K562 (cell line): ENCODE results near the gene PTPRM. TPM values are rescaled to one million over a fixed set of nuclear protein-coding genes. Genes with fewer than 3 reads are reported as not detected.

Source experiments
- ATAC-seq: fragments of 200-7000 bp; cut with Tn5 transposase; 3 replicates; pipeline ENCODE4 v1.9.1; 2020; ENCODE audit warnings: moderate library complexity
- BruUV-seq: library from RNA; stranded (reverse); fragments of 400-500 nt; replicated peaks from 2 replicates; lab custom pipeline; 2021; lab: Mats Ljungman, UMichigan
- CTCF ChIA-PET: fragments of 300-600 bp; formaldehyde crosslinking; extraction: SDS; loops from one replicate; lab custom pipeline; 2021; ENCODE audit warnings: low intra/inter-chr PET ratio; lab: Yijun Ruan, JAX
- POLR2A ChIA-PET: fragments of 300-600, 350-650 bp; sonication (Branson Sonifier 250); formaldehyde crosslinking; extraction: SDS; loops from one replicate; lab custom pipeline; 2021; ENCODE audit warnings: antibody characterized with exemption, inconsistent platforms; lab: Yijun Ruan, JAX
- DNase-seq, 4 experiments: peaks; one replicate each; pipeline versions ENCODE4 v3.0.0 to v3.0.0-alpha.2; 2011 to 2018; ENCODE audit warnings: low spot score in 3 of 4, mixed read lengths in 3 of 4; ENCODE audit errors: extremely low read depth in 1 of 4
- FAIRE-seq: peaks from 2 replicates; lab custom pipeline; 2011; peaks lifted over from hg19 to GRCh38; lab: Jason Lieb, UNC
- H2AFZ ChIP-seq: 2 replicates; pipeline ENCODE4 v1.6.0; 2011; ENCODE audit warnings: low read depth, low read length, control low read depth, inconsistent platforms
- H3K27ac ChIP-seq: fragments of 200-600 bp; 3 replicates; pipeline ENCODE4 v1.8.0; 2011; ENCODE audit warnings: low read depth, mild to moderate bottlenecking, control low read depth, inconsistent platforms, low read length, moderate library complexity, mixed read lengths; ENCODE audit errors: extremely low read depth
- H3K27me3 ChIP-seq, 2 experiments: fragments of 300-600 bp in 1 of 2; 2 replicates in 1 of 2; 3 replicates in 1 of 2; pipeline versions ENCODE4 v1.6.0 to v1.8.0; 2011; ENCODE audit warnings: inconsistent platforms in 2 of 2, low read length in 2 of 2, mild to moderate bottlenecking in 1 of 2, mixed read lengths in 1 of 2, moderate library complexity in 1 of 2; ENCODE audit not compliant: control insufficient read depth in 2 of 2, insufficient read depth in 2 of 2
- H3K36me3 ChIP-seq: fragments of 300-600 bp; 3 replicates; pipeline ENCODE4 v1.8.0; 2011; ENCODE audit warnings: mild to moderate bottlenecking, low read length, inconsistent platforms; ENCODE audit not compliant: control insufficient read depth, insufficient read depth
- H3K4me1 ChIP-seq, 2 experiments: fragments of 200-600 bp in 1 of 2; replicated peaks in 1 of 2; 2 replicates in 1 of 2; 3 replicates in 1 of 2; pipeline versions ENCODE4 v1.5.1 to v1.8.0; 2011; ENCODE audit warnings: inconsistent platforms in 2 of 2, low read length in 2 of 2, mild to moderate bottlenecking in 1 of 2, mixed read lengths in 1 of 2, moderate library complexity in 1 of 2; ENCODE audit not compliant: control insufficient read depth in 2 of 2, insufficient read depth in 2 of 2
- H3K4me2 ChIP-seq: 2 replicates; pipeline ENCODE4 v1.6.1; 2011; ENCODE audit warnings: low read length, control low read depth, inconsistent platforms, mixed read lengths; ENCODE audit not compliant: insufficient read depth
- H3K4me3 ChIP-seq: fragments of 200-600 bp; sonication (generic), shearing (Covaris generic); 2 replicates; pipeline ENCODE4 v1.5.1; 2016; ENCODE audit warnings: control low read depth, inconsistent platforms
- H3K79me2 ChIP-seq: fragments of 200-600 bp; 3 replicates; pipeline ENCODE4 v1.8.0; 2011; ENCODE audit warnings: low read length, inconsistent platforms; ENCODE audit not compliant: control insufficient read depth, insufficient read depth
- H3K9ac ChIP-seq, 2 experiments: 2 replicates each; pipeline versions ENCODE4 v1.6.0 to v1.6.1; 2011; ENCODE audit warnings: low read depth in 2 of 2, low read length in 2 of 2, control low read depth in 1 of 2, inconsistent platforms in 1 of 2, mild to moderate bottlenecking in 1 of 2, mixed read lengths in 1 of 2; ENCODE audit not compliant: insufficient read depth in 1 of 2
- H3K9me1 ChIP-seq: one replicate; pipeline ENCODE4 v1.6.0; 2011; ENCODE audit warnings: inconsistent platforms, mild to moderate bottlenecking, low read length, moderate library complexity; ENCODE audit not compliant: control insufficient read depth, insufficient read depth
- H3K9me3 ChIP-seq: replicated peaks from 2 replicates; pipeline ENCODE4 v1.5.1; 2011; ENCODE audit warnings: low read depth, low read length, inconsistent platforms; ENCODE audit not compliant: control insufficient read depth, insufficient read depth
- H4K20me1 ChIP-seq: replicated peaks from 2 replicates; pipeline ENCODE4 v1.6.1; 2011; ENCODE audit warnings: low read length, inconsistent platforms, mixed read lengths; ENCODE audit not compliant: control insufficient read depth, insufficient read depth
- GABPB1 ChIP-seq: sonication (generic); formaldehyde crosslinking; IDR thresholded peaks from 2 replicates; pipeline ENCODE4 v1.8.0; 2022; ENCODE audit warnings: mild to moderate bottlenecking, missing genetic modification reagents
- WGBS: fragments of 100-300 bp; shearing (Covaris generic); methylation state at CpG from one replicate; pipeline ENCODE4 v1.1.6; 2016; ENCODE audit warnings: low coverage, mixed read lengths; ENCODE audit not compliant: insufficient coverage; ENCODE audit errors: missing lambda C conversion rate; 5-methylcytosine and 5-hydroxymethylcytosine counted together
- in situ Hi-C: fragments of 300-500 bp; cut with MboI; formaldehyde crosslinking; loops from 4 replicates; pipeline ENCODE4 v1.15.0; 2018; ENCODE audit warnings: inconsistent platforms, mixed read lengths
- intact Hi-C: fragments of 100-400 bp; cut with micrococcal nuclease; formaldehyde crosslinking; loops from 2 replicates; pipeline ENCODE4 v1.14.2; 2022
- polyA plus RNA-seq, 8 experiments: library from polyadenylated mRNA; depleted of rRNA in 4 of 8; stranded (reverse) in 5 of 8; unstranded in 3 of 8; fragments of >200 nt; fragmentation: Nextera tagmentation in 2 of 8; fragmentation: Illumina TruSeq in 1 of 8; extraction: Ambion mirVana in 2 of 8; extraction: Trizol in 1 of 8; gene quantifications; 2 replicates each; pipeline versions ENCODE4 v1.2.1 to v1.2.3, GENCODE V29; 2011 to 2014; ENCODE audit warnings: inconsistent platforms in 1 of 8, missing spikeins in 1 of 8
- total RNA-seq, 7 experiments: library from RNA; depleted of rRNA in 6 of 7; stranded (reverse); fragments of >200 nt in 6 of 7; fragmentation: Illumina TruSeq in 2 of 7; extraction: Trizol in 2 of 7; gene quantifications; 2 replicates each; pipeline versions ENCODE4 v1.2.1 to v1.2.3, GENCODE V29; 2011 to 2021; ENCODE audit warnings: low replicate concordance in 1 of 7
- TF ChIP-seq, protein P1 (sequence below): fragments of 450-650 bp; IDR thresholded peaks from 2 replicates; pipeline ENCODE4 v1.6.1; 2016; ENCODE audit warnings: mild to moderate bottlenecking, moderate library complexity
- TF ChIP-seq, protein P2 (sequence below): fragments of 450-650 bp; IDR thresholded peaks from 2 replicates; pipeline ENCODE4 v1.6.1; 2018; ENCODE audit not compliant: partially characterized antibody
- TF ChIP-seq, protein P3 (sequence below): fragments of 200-800 bp; sonication (Bioruptor generic); IDR thresholded peaks from 2 replicates; pipeline ENCODE4 v1.6.1; 2017; ENCODE audit warnings: missing genetic modification characterization, missing compliant biosample characterization

Gene PTPRM
- total and polyA plus RNA-seq, 9 of the 15 experiments (the other 6 are each of a cell fraction or from before 2014, with no cell fraction given), result 0.03 to 0.16 (median 0.08) TPM; not detected in 3

DNA sequence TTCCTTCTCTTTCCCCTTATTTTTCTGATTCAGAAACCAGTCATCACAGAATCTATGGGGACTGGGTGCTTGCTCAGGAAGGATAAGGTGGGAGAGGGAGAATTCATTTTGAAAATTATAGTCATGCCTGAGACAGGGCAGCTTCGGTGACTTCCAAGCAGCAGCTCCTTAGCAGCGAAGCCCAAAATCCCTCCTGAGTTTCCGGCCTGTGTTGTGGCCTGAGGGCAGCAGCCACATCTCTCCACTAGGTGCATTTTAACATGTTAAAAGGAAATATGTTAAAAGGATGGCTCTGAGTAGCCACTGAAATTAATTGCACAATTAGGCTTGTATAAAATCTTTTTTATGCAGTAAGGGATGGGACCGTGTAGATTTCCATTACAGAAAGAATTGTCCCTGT, 835.1 kb downstream of the PTPRM start:
- 6% methylated on average over 4 of the region's 4 CpGs for WGBS
- POLR2A ChIA-PET, result no interaction called here
- no peak overlapping the region for H3K4me3 ChIP-seq
- no peaks in the 10 kb centered on the region for H3K9me3 ChIP-seq
- no peaks in the 10 kb centered on the region for H4K20me1 ChIP-seq
- peak in 1 of 4 experiments; percentile 23 for DNase-seq
- no peak for ATAC-seq
- H2AFZ ChIP-seq, result no peak overlapping the region
- in situ Hi-C loops, result no loop called here
- BruUV-seq, result no TSS peak
- no peak for FAIRE-seq
- intact Hi-C loops, result no loop called here
- no peaks in the 10 kb centered on the region for H3K9me1 ChIP-seq
- H3K36me3 ChIP-seq, result no peaks in the 10 kb centered on the region
- H3K79me2 ChIP-seq, result no peaks in the 10 kb centered on the region
- no peak overlapping the region for H3K4me2 ChIP-seq
- peaks cover 26 to 48% of the 10 kb centered on the region in 2 experiments for H3K27me3 ChIP-seq
- no peaks in the 10 kb centered on the region for H3K4me1 ChIP-seq
- CTCF ChIA-PET, result no interaction called here
- H3K27ac ChIP-seq, result no peak overlapping the region
- no peak overlapping the region for H3K9ac ChIP-seq
- TF ChIP-seq GABPB1 (CRISPR knock-in tag), result no peak
- TF ChIP-seq, protein P1, sequence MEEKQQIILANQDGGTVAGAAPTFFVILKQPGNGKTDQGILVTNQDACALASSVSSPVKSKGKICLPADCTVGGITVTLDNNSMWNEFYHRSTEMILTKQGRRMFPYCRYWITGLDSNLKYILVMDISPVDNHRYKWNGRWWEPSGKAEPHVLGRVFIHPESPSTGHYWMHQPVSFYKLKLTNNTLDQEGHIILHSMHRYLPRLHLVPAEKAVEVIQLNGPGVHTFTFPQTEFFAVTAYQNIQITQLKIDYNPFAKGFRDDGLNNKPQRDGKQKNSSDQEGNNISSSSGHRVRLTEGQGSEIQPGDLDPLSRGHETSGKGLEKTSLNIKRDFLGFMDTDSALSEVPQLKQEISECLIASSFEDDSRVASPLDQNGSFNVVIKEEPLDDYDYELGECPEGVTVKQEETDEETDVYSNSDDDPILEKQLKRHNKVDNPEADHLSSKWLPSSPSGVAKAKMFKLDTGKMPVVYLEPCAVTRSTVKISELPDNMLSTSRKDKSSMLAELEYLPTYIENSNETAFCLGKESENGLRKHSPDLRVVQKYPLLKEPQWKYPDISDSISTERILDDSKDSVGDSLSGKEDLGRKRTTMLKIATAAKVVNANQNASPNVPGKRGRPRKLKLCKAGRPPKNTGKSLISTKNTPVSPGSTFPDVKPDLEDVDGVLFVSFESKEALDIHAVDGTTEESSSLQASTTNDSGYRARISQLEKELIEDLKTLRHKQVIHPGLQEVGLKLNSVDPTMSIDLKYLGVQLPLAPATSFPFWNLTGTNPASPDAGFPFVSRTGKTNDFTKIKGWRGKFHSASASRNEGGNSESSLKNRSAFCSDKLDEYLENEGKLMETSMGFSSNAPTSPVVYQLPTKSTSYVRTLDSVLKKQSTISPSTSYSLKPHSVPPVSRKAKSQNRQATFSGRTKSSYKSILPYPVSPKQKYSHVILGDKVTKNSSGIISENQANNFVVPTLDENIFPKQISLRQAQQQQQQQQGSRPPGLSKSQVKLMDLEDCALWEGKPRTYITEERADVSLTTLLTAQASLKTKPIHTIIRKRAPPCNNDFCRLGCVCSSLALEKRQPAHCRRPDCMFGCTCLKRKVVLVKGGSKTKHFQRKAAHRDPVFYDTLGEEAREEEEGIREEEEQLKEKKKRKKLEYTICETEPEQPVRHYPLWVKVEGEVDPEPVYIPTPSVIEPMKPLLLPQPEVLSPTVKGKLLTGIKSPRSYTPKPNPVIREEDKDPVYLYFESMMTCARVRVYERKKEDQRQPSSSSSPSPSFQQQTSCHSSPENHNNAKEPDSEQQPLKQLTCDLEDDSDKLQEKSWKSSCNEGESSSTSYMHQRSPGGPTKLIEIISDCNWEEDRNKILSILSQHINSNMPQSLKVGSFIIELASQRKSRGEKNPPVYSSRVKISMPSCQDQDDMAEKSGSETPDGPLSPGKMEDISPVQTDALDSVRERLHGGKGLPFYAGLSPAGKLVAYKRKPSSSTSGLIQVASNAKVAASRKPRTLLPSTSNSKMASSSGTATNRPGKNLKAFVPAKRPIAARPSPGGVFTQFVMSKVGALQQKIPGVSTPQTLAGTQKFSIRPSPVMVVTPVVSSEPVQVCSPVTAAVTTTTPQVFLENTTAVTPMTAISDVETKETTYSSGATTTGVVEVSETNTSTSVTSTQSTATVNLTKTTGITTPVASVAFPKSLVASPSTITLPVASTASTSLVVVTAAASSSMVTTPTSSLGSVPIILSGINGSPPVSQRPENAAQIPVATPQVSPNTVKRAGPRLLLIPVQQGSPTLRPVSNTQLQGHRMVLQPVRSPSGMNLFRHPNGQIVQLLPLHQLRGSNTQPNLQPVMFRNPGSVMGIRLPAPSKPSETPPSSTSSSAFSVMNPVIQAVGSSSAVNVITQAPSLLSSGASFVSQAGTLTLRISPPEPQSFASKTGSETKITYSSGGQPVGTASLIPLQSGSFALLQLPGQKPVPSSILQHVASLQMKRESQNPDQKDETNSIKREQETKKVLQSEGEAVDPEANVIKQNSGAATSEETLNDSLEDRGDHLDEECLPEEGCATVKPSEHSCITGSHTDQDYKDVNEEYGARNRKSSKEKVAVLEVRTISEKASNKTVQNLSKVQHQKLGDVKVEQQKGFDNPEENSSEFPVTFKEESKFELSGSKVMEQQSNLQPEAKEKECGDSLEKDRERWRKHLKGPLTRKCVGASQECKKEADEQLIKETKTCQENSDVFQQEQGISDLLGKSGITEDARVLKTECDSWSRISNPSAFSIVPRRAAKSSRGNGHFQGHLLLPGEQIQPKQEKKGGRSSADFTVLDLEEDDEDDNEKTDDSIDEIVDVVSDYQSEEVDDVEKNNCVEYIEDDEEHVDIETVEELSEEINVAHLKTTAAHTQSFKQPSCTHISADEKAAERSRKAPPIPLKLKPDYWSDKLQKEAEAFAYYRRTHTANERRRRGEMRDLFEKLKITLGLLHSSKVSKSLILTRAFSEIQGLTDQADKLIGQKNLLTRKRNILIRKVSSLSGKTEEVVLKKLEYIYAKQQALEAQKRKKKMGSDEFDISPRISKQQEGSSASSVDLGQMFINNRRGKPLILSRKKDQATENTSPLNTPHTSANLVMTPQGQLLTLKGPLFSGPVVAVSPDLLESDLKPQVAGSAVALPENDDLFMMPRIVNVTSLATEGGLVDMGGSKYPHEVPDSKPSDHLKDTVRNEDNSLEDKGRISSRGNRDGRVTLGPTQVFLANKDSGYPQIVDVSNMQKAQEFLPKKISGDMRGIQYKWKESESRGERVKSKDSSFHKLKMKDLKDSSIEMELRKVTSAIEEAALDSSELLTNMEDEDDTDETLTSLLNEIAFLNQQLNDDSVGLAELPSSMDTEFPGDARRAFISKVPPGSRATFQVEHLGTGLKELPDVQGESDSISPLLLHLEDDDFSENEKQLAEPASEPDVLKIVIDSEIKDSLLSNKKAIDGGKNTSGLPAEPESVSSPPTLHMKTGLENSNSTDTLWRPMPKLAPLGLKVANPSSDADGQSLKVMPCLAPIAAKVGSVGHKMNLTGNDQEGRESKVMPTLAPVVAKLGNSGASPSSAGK, result no peak
- TF ChIP-seq, protein P2, sequence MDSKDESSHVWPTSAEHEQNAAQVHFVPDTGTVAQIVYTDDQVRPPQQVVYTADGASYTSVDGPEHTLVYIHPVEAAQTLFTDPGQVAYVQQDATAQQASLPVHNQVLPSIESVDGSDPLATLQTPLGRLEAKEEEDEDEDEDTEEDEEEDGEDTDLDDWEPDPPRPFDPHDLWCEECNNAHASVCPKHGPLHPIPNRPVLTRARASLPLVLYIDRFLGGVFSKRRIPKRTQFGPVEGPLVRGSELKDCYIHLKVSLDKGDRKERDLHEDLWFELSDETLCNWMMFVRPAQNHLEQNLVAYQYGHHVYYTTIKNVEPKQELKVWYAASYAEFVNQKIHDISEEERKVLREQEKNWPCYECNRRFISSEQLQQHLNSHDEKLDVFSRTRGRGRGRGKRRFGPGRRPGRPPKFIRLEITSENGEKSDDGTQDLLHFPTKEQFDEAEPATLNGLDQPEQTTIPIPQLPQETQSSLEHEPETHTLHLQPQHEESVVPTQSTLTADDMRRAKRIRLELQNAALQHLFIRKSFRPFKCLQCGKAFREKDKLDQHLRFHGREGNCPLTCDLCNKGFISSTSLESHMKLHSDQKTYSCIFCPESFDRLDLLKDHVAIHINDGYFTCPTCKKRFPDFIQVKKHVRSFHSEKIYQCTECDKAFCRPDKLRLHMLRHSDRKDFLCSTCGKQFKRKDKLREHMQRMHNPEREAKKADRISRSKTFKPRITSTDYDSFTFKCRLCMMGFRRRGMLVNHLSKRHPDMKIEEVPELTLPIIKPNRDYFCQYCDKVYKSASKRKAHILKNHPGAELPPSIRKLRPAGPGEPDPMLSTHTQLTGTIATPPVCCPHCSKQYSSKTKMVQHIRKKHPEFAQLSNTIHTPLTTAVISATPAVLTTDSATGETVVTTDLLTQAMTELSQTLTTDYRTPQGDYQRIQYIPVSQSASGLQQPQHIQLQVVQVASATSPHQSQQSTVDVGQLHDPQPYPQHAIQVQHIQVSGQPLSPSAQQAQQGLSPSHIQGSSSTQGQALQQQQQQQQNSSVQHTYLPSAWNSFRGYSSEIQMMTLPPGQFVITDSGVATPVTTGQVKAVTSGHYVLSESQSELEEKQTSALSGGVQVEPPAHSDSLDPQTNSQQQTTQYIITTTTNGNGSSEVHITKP, result no peak
- TF ChIP-seq, protein P3, sequence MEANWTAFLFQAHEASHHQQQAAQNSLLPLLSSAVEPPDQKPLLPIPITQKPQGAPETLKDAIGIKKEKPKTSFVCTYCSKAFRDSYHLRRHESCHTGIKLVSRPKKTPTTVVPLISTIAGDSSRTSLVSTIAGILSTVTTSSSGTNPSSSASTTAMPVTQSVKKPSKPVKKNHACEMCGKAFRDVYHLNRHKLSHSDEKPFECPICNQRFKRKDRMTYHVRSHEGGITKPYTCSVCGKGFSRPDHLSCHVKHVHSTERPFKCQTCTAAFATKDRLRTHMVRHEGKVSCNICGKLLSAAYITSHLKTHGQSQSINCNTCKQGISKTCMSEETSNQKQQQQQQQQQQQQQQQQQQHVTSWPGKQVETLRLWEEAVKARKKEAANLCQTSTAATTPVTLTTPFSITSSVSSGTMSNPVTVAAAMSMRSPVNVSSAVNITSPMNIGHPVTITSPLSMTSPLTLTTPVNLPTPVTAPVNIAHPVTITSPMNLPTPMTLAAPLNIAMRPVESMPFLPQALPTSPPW, result no peak
